NCI-H2171 treated with DMSO at 0.1 percent for 48 hours (cell line): ENCODE results near the gene HS3ST2.
"Not testable (repeated sequence)": the region's sequence is repeated elsewhere in the genome, so short reads cannot be mapped to it uniquely, and the experiment has no call there.

Experiments
- DNase-seq: peaks from one replicate; lab custom pipeline; 2025; lab: John Stamatoyannopoulos, UW

Gene HS3ST2

DNA sequence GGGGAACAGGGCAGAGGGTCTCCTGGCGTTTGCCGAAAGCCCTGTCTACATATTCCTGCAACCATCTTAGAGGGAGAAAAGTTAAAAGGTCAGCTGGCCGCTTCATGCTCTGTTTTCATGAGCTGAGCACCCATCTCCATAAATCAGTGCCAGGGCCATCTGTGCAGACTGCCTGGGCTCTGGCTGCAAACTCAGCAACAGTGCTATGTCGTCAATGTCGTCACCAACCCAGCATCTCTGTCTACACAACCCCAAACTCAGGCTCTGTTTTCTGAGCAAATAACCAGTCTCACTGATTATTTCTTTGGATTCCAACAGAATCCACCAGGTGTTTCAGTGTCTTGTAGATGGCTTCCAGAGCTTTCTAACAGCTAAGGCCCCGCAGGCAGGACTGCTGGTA lies 65.0 kb downstream of the HS3ST2 start:
- DNase-seq: no peak

DNA sequence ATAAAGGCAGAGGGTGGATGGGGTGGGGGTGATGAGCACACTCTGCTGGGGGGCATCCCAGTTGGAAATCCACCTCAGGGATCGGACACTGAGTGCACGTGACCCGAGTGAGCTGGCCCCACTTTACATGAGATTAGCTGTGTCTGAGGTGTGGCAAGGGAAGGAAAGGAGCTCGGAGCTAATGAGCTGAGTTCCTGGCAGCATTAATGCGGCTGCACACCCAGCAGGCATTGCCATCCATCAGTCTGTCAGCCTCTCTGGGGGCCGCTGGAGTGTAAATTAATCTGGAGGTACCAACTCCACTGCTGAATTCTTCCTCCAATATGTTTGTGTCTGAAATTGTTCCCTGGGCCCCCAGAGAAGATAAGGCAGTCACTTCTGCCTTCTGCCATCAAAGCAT lies 65.5 kb downstream of the HS3ST2 start:
- no peak for DNase-seq

DNA sequence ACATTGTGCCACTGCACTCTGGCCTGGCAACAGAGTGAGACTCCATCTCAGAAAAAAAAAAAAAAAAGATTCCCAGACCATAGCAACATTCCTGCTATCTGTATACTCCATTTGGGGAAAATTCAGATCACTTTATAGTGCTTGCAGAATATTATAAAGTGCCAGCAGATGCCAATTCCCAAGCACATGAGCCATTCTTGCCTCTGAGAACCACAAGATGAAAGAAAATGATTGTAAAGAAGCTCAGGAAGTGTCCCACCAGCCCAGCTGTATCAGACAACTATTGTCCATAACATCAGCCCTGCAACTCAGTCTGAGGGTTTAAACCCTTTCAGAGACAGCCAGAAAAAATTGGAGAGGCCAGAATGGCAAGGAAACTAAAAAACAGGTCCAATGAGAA lies 69.0 kb downstream of the HS3ST2 start:
- no peak for DNase-seq

DNA sequence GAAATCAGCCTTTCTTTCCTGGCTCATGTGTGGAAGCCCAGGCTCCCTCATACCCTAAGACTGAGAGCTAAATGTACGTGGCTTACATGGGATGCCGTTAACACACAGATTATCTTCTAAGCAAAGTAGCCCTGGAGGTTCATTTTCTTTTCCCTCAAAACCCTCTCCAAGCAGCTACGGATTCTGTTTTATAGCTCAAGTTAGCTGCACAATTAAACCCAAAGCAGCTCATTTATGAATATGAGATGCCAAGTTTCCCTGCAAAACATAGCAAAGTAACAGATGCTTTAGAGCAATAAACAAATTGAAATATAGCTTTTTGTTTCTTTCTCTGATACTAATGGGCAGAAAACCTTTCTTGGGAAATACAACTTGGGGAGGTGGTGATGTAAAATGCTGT lies 72.0 kb downstream of the HS3ST2 start:
- DNase-seq: no peak

DNA sequence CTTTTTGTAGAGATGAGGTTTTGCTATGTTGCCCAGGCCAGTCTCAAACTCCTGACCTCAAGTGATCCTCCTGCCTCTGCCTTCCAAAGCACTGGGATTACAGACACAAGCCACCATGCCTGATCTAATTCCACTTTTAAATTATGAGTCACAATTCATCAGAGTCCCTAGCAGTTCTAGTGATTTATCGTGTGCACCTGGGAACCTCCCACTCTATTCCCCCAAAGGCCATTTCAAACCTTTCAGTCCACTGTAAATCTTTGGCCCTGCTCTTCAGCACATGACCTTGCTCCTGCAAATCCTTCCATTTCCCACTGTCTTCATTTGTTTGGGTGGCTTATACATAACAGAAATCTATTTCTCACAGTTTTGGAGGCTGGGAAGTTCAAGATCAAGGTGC lies 73.0 kb downstream of the HS3ST2 start:
- DNase-seq: no peak

DNA sequence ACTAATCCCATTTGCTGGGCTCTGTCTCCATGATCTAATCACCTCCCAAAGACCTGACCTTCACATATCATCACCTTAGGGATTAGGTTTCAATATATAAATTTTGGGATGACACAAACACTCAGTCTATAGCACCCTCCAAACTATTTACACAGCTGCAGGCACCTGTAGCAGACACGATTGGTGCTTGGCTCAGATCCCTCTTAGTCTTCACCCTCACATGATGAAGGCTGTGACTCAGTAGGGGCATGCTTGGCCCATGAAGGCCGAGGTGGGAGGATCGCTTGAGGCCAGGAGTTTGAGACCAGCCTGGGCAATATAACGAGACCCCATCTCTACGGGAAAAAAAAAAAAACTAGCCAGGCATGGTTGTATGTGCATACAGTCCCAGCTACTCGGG lies 73.5 kb downstream of the HS3ST2 start:
- no peak for DNase-seq

DNA sequence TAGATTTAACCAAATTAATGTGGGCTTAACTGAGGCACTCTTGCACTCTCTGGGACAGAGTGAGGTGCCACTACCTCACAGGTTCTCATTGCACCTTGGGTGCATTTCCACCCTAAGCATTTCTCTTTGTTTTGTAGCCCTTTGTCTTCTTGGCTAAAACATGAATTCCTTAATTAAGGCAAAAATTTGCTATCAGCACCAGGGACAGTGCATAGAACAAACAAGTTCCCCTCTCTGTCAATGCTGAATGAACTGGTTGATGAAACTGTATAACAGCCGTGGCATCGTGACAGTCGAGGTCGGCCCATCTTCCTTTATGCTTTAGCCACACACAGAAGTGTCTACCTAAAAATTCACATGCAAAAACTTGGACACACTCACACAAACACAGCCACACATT lies 74.8 kb downstream of the HS3ST2 start:
- no peak for DNase-seq

DNA sequence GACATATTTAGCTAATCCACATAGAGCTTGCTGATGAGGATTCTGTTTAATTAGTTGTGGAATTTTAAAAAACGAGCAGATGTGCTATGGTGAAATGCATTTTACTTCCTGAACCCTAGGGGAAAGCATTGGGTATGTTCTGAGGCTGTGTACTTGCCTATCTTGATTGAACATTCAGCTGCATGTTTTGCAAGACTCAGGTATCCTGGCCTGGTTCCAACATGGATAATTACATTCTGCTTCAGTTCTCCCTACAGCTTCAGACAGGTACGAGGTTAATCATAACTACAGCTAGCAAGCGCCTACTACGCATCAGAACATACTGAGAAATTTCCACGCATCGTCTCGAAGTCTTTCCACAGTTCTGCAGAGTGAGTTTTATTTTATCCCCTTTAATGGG lies 77.0 kb downstream of the HS3ST2 start:
- peak; percentile 26 for DNase-seq

DNA sequence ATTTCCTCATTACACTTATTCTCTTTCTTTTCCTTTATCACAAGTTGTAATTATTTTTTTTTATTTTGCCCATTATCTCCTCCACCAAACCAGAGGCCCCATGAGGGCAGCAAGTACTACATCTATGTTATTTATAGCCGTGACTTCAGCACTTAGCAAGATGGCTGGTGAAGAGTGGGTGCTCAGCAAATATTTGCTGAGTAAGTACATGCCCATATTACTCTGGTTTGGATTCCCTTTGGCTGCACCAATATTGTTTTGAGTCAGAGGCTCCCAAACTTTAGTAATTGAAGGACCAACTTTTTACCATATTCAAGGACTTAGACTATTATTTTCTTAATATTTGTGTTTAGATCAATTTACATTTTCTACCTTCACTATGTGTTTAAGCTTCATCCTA lies 83.2 kb downstream of the HS3ST2 start:
- DNase-seq: no peak

DNA sequence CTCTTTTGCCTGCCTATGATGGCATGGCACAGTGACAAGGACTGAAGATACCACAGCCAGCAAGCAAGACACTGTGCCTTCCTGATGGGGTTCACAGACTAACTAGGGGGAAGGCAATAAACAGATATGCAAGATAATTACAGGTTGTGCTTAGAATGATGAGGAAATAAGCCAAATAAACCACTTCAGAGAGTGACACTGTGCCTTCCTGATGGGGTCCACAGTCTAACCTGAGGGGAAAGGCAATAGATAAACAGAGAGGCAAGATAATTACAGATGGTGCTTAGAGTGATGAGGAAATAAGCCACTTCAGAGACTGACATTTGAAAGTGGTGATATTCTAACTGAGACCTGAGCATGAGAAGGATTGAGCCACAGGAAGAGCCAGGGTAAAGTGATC lies 84.2 kb downstream of the HS3ST2 start:
- DNase-seq: no peak

DNA sequence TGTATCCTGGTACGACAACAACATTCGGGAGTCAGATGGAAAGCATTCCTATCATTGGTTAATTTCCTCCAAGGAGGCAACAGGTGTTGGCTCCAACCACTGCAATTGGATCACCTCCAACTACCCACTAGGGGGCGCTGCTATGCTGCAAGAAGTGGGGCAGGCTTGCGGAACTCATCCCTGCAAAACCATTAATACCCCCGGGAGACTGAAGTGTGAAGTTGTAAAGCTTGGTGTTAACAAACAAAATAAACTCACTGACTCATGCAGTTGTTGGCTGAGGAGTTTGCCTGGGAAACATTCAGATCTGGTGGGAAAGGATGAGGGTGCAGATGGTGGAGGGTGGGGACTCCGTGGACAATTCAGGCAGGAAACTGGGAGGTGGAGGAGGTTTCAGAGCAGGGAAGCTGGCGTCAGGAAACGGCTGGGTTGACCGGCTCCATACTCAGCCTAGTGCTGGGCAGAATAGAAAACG lies 84.9 kb downstream of the HS3ST2 start:
- DNase-seq: peak; percentile 39

DNA sequence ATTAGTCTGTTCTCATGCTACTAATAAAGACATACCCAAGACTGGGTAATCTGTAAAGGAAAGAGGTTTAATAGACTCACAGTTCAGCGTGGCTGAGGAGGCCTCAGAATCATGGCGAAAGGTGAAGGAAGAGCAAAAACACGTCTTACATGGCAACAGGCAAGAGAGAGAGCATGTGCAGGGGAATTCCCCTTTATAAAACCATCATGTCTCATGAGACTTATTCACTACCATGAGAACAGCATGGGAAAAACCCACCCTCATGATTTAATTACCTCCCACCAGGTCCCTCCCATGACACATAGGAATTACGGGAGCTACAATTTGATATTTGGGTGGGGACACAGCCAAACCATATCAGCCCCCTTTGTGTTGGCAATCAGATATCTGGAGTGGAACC lies 85.6 kb downstream of the HS3ST2 start:
- DNase-seq: not testable (repeated sequence)

DNA sequence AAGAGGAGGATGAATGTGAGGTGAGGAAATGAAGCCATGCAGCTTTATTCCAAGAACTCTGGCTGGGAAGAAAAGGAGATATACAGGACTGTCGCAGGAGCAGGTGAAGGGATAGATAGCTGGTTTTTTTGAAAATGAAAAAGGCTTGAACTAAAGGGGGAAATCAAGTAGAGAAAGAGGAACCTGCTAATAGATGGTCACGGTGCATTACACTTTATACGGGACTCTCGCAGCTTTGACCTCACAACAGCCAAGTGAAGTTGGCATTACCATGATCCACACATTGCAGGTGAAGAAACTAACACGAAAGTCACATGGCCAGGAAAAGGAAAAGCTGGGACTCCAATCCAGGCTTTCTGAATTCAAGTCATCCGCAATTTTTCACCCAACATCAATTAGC lies 86.9 kb downstream of the HS3ST2 start:
- no peak for DNase-seq

DNA sequence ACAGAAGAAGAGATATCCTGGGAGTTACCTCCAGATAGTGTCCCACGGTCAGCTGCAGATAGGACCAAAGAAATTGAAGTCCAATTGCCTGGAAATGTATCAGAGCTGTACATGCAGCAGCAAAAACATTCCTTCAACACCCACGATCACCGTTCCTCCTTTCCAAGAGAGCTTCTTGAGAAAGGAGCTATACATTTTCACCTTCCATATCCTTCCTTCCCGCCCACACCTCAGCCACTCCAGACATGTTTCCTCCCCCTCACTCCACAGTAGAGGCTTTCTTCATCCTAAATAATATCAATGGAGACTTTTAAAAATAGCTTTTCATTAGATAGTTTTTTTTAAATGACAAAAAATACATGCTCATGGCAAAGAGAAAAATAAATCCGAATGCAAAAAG lies 87.6 kb downstream of the HS3ST2 start:
- DNase-seq: no peak

DNA sequence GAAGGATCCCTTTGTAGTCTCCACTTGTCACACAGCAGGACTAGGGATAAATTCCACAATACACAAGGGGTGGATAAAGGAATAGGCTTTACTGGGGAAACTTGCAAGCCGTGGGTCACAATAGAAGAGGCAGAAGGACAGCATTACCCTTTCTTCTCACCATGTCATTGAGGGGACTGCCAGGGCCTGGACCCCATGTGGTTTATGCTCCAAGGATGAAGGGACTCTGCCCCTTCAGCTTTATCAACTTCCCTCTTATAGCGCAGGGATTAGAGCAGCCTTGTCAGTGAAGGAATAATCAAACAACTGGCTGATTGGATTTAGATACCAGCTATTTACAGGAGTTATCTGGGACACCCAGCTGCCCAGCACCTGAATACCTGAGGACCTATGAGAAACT lies 89.8 kb downstream of the HS3ST2 start:
- no peak for DNase-seq

DNA sequence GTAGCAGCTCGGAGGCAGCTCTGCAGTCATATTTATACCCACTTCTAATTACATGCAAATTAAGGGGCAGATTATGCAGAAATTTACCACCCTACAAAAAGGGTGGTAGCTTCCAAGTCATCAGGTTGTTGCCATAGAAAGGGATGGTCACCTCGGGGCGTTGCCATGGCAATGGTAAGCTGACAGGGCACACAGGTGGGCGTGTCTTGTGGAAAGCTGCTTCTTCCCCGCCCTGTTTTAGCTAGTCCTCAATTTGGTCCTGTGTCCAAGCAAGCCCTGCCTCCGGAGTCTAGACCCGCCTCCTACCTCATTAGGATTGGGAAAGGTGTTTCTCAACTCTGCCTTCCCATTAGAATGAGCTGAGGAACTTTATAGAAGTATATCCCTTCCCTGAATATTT lies 98.7 kb downstream of the HS3ST2 start:
- no peak for DNase-seq

DNA sequence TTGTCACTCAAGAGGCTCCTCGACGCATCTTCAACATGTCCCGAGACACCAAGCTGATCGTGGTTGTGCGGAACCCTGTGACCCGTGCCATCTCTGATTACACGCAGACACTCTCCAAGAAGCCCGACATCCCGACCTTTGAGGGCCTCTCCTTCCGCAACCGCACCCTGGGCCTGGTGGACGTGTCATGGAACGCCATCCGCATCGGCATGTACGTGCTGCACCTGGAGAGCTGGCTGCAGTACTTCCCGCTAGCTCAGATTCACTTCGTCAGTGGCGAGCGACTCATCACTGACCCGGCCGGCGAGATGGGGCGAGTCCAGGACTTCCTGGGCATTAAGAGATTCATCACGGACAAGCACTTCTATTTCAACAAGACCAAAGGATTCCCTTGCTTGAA lies 101.0 kb downstream of the HS3ST2 start:
- DNase-seq: no peak

DNA sequence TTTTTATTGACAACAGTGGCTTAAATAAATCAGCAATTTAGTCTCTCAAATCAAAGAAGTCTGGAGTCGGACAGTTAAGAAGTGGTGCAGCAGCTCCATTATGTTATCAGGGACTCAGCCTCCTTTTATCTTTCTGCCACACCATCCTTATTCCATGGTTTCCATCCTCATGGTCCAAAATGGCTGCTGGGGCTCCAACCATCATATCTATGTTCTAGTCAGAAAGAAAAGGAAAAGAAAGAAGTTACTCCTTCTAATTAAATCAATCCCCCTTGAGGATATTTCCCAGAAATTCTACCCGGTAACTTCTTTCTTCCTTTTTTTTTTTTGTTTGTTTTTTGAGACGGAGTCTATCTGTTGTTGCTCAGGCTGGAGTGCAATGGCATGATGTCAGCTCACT lies 109.5 kb downstream of the HS3ST2 start:
- no peak for DNase-seq

DNA sequence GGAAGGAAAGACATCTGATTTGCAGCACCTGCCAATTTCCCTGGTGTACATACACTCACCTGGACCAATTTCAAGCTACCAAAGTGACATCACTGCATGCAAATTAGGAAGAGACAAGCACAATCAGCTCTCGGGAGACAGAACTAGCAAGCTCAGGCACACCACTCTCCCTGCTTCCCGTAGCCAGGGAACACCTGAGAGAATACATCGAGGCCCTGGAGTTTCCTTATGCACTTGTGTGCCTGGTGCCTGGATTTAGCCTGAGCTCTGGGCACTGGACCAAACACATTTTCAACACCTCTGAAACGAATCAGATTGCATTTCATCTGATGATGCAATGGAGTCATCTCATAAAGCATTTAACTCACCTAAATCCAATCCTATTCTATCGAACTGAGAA lies 110.5 kb downstream of the HS3ST2 start:
- peak; percentile 27 for DNase-seq

DNA sequence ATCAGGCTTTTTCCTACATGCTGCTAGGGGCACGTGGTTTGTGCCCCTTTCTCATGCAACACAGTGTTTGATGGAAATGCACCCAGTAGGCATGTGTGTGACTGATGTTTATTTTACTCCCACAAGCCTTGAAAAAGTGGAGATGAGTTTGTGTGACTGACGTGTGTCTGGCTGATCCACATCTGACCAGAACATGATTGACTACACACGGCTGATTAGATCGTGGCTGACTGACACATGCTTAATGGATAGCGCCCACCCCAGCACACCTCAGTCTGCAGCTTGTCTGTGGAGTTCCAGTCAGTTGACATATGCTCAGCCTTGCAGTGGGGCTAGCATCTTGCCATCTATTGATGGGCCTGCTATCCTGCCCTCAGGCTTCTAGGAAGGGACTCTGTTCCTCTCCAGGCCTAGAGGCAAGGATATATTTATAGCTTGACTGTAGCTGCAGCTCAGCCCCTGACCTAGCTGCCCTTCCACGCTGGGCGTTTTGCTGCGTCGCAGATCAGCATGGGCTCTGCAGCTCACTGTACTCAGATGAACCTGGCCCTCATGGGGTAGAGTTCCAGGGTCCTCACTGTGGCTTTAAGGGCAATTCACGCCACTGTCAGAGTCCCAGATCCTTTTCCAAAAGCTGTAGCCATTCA lies 112.3 kb downstream of the HS3ST2 start:
- no peak for DNase-seq

DNA sequence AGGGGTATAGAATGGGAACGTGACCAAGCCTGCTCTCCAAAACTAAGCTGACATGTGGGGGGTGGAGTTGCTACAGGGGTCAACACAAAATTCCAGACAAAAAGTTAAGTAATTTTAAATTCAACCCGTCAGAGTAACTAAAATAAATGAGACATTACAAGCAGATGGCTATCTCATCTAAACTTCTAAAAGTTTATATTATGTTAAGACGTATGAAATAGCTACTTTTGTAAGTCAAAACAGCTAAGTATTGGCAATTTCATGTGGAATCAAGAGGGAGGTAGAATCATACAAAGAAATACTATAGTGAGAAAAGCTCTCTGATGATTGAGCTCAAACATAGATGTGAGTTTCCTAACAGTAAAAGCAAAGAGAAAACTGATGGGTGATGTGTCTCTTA lies 113.3 kb downstream of the HS3ST2 start:
- no peak for DNase-seq

DNA sequence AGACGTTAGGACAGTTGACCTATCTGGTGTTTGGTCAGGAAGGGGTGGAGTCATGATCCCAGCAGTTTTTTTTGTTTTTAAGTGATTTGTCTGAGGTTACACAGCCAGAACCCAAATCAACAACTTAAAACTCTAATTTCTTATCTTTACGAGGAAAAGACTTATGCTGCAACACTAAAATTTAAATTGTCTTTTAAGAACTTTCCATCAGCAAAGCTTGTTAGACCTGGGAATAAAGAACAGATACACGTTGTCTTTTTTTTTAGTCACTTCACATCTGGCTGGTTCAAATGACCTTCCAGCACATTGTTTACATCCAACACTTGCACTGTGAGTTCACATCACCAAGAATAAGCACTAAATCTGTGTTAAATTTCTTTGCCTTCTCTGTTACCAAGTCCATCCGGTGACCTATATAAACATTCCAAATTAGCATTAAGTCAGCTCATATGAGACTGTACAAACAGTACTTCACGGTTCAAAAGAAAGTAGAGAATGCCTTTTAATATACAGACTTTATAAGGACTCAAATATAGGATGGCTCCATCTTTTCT lies 115.0 kb downstream of the HS3ST2 start:
- DNase-seq: no peak

DNA sequence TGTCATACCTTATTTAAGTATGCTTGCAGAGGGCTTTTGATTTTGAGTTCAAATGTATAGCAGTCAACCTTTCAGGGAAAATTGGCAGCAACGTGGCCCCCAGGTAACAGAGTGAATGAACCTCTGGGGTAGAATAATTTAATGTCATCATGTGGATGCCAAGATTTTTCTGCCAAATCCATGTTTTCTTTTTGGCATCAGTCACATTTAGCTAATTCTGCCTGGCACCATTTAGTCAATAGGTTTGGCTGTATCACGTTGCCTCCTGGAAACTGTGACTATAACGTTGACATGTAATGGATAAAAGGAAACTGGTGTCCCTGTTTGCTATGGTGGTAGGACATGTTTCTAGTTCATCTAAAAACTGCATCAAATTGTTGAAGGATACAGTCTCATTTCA lies 115.5 kb downstream of the HS3ST2 start:
- DNase-seq: no peak

DNA sequence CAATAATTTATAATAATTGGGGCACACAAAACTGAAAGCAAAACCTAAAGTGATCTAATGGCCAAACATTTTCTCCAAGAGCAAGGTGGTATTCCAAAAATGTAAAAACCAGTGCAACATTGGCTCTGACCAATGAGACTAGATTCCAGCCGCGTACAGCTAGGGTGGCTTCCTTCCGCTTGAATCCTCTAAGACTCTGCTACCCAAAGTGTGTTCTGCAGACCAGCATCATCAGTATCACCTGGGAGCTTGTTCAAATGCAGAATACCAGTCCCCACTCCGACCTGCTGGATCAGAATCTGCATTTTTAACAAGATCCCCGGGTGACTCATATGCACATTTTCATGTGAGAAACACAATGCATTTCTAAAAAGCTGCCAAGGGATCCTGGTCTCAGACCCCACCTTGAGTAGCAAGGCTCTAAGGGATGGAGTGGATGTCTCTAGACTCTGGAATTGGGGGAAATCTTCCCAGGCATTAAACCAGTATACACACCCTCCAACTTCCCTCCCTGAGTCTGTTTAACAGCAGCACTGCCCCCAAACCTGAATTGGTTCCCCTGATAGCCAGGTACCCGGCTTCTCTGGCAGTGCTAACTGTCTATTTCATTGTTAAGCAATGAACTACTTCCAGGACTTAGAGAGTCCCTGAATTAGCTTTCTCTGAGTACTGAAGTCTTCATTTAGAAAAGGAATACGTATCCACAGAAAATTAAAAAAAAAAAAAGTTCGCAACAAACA lies 118.2 kb downstream of the HS3ST2 start:
- no peak for DNase-seq
